ENCODE measurements around the gene C19orf53.
"Not testable (repeated sequence)": the region's sequence is repeated elsewhere in the genome, so short reads cannot be mapped to it uniquely, and the experiment has no call there.

C19orf53 gene

GRCh38 chr19:13774217-13775191 is at the start of gene C19orf53:
Gene C19orf53 (plus strand): TSS chr19:13774456. CDS start chr19:13774478, 22 bp downstream.
- DNase-seq (ENCODE audit: low spot score), result peak; percentile 91

GRCh38 chr19:13726323-13726722 is 47.9 kb upstream of the C19orf53 start:
- no peak for DNase-seq (ENCODE audit: low spot score)

GRCh38 chr19:13727798-13728197 is 46.5 kb upstream of the C19orf53 start:
- DNase-seq (ENCODE audit: low spot score), result peak; percentile 32

- DNase-seq (ENCODE audit: low spot score), result no peak
Observed at GRCh38 chr19:13729859-13730258, 44.4 kb upstream of the C19orf53 start.

GRCh38 chr19:13731147-13731964 is 42.9 kb upstream of the C19orf53 start:
- peak; percentile 97 for DNase-seq (ENCODE audit: low spot score)

- no peak for DNase-seq (ENCODE audit: low spot score)
Observed at GRCh38 chr19:13732337-13732736, 41.9 kb upstream of the C19orf53 start.

GRCh38 chr19:13734751-13735150 is 39.5 kb upstream of the C19orf53 start:
- DNase-seq (ENCODE audit: low spot score), result no peak

- DNase-seq (ENCODE audit: low spot score), result no peak
Observed at GRCh38 chr19:13738073-13738472, 36.2 kb upstream of the C19orf53 start.

GRCh38 chr19:13741893-13742292 is 32.4 kb upstream of the C19orf53 start:
- DNase-seq (ENCODE audit: low spot score), result no peak

- no peak for DNase-seq (ENCODE audit: low spot score)
Observed at GRCh38 chr19:13742756-13743155, 31.5 kb upstream of the C19orf53 start.

- no peak for DNase-seq (ENCODE audit: low spot score)
Observed at GRCh38 chr19:13744174-13744573, 30.1 kb upstream of the C19orf53 start.

GRCh38 chr19:13747098-13747453 is 27.2 kb upstream of the C19orf53 start:
- no peak for DNase-seq (ENCODE audit: low spot score)

GRCh38 chr19:13748169-13748828 is 26.0 kb upstream of the C19orf53 start:
- peak; percentile 60 for DNase-seq (ENCODE audit: low spot score)

- no peak for DNase-seq (ENCODE audit: low spot score)
Observed at GRCh38 chr19:13751436-13751835, 22.8 kb upstream of the C19orf53 start.

- DNase-seq (ENCODE audit: low spot score), result not testable (repeated sequence)
Observed at GRCh38 chr19:13753622-13754021, 20.6 kb upstream of the C19orf53 start.

- no peak for DNase-seq (ENCODE audit: low spot score)
Observed at GRCh38 chr19:13756210-13756609, 18.0 kb upstream of the C19orf53 start.

GRCh38 chr19:13757805-13758772 is 16.2 kb upstream of the C19orf53 start:
- DNase-seq (ENCODE audit: low spot score), result no peak

- no peak for DNase-seq (ENCODE audit: low spot score)
Observed at GRCh38 chr19:13758795-13759194, 15.5 kb upstream of the C19orf53 start.

GRCh38 chr19:13761423-13761822 is 12.8 kb upstream of the C19orf53 start:
- no peak for DNase-seq (ENCODE audit: low spot score)

GRCh38 chr19:13762635-13763235 is 11.5 kb upstream of the C19orf53 start:
- DNase-seq (ENCODE audit: low spot score), result no peak

- no peak for DNase-seq (ENCODE audit: low spot score)
Observed at GRCh38 chr19:13763265-13763664, 11.0 kb upstream of the C19orf53 start.
